GM21723 (cell line): ENCODE data around the gene YPEL2.
A peak's percentile ranks its signal among the peaks of the same experiment; 100 is the strongest.
"Not testable (repeated sequence)": the region's sequence is repeated elsewhere in the genome, so short reads cannot be mapped to it uniquely, and the experiment has no call there.

Experiments
- ATAC-seq: cut with Tn5 transposase; IDR thresholded peaks from one replicate; pipeline ENCODE4 v1.9.1; 2021; ENCODE audit warnings: mild to moderate bottlenecking, moderate library complexity; ENCODE audit not compliant: unreplicated experiment

Gene YPEL2

DNA sequence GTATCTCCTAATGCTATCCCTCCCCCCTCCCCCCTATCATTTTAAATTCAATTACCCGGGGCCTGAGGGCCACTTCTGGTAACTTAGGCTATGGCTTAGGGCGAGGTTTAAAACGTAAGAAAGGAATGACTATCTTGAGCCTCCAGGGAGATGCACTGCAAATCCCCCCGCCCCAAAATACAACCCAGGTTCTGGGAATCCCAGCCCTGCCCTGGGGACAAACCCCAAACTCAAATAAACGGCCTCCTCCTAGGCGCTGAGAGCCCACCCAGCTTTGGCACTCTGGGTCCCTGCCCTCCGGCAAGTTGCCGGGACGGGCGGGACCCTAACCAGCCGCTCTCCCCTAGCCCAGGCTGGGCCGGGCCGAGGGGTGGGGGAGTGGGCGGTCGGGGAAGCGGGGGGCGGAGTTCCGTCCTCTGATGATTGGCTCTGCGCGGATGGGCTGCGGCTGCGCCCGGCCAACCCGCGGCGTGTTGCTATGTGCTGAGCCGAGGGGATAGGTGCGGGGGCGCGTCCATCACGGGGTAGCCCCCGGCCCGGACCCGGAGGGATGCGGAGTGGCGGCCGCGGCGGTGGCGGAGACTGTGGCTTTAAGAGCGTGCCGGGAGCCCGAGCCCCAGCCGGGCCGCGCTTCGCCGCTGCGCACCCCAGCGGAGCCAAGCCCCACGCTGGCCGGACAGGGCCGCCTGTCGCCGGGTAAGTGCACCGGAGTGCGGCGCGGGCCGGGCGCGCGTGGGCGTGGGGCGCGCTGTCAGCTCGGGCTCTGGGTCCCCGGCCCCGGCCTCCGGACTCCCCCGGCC, at the start of gene YPEL2:
YPEL2 (plus strand) TSS at position 527 of the 800 bp plus-strand sequence. CDS start 21,755 bp downstream, outside the sequence.
- peak; percentile 90 for ATAC-seq

DNA sequence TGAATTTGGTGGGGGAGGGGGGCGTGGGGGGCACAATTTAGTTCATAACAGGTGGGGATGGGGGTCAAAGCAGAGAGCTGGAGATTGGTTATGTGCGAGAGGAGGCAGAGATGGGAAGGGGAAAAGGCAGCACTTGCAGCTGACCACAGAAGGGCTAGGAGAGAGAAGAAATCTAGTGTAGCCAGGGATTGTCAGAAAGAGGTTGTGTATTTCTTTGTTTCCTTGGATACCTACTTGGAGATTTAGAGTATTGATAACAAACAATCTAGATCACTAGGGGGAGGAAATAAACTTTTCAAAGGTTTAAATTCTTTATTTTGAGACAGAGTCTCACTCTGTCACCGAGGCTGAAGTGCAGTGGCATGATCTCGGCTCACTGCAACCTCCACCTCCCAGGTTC, 47.1 kb upstream of the YPEL2 start:
- ATAC-seq = no peak

DNA sequence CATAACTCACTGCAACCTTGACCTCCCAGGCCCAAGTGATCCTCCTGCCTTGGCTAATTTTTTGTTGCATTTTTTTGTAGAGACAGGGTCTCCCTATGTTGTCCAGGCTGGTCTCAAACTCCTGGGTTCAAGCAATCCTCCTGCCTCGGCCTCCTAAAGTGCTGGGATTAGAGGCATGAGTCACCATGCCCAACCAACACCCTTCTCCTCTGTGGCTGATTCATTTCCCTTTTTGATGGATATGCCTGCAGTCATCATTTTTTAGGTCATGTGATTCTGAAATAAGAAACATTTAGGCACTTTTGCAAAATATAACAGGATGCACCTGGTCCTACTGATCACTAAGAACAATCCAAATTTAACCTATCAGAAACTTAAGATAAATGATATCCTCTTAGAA, 44.0 kb upstream of the YPEL2 start:
- ATAC-seq = no peak

DNA sequence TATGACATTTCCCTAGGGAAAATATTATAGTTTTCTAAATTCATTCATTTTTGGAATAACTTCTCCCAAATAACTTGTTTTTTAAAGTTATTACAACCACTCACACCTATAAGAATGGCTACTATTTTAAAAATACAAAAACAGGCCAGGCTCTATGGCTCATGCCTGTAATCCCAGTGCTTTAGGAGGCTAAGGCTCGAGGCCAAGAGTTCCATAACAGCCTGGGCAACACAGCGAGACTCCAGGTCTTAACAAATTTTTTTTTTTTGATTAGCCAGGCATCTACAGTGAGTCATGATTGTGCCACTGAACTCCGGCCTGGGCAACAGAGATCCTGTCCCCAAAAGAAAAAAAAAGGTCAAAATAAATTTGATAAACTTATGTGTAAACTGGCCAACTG, 43.6 kb upstream of the YPEL2 start:
- ATAC-seq = no peak

GRCh38 chr17:59289981-59290301, 41.5 kb upstream of the YPEL2 start:
- ATAC-seq = no peak

DNA sequence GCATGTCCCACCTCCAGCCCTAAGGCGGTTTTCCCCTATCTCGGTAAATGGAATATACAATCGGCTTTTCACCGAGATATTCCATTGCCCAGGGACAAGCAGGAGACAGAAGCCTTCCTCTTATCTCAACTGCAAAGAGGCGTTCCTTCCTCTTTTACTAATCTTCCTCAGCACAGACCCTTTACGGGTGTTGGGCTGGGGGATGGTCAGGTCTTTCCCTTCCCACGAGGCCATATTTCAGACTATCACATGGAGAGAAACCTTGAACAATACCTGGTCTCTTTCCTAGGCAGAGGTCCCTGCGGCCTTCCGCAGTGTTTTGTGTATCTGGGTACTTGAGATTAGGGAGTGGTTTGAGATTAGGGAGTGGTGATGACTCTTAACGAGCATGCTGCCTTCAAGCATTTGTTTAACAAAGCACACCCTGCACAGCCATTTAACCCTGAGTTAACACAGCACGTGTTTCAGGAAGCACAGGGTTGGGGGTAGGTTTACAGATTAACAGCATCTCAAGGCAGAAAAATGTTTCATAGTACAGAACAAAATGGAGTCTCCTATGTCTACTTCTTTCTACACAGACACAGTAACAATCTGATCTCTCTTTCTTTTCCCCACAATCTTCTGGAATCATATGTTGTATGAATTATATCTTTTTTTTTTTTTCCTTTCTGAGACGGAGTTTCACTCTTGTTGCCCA, 41.0 kb upstream of the YPEL2 start:
- ATAC-seq = not testable (repeated sequence)

GRCh38 chr17:59292174-59292523, 39.3 kb upstream of the YPEL2 start:
- no peak for ATAC-seq

DNA sequence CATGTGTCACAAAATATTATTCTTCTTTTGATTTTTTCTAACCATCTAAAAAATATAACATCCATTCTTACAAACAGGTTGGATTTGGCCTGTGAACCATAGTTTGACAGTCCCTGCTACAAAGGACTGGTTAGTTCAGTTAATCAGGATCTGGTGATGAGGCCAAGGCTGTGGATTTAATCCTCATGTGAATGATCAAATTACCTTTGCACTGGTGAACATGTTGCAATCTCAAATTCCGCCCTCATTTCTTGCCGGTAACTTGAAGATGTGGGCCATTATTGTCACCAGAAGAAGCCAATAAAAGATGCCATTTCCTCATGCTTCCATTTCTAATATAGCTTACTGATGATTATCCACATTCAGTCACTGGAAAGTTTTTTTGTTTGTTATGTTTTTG, 35.3 kb upstream of the YPEL2 start:
- ATAC-seq = no peak

GRCh38 chr17:59298521-59298920, 32.9 kb upstream of the YPEL2 start:
- ATAC-seq = no peak

- ATAC-seq = no peak
Observed at GRCh38 chr17:59299400-59300092, 31.9 kb upstream of the YPEL2 start.

DNA sequence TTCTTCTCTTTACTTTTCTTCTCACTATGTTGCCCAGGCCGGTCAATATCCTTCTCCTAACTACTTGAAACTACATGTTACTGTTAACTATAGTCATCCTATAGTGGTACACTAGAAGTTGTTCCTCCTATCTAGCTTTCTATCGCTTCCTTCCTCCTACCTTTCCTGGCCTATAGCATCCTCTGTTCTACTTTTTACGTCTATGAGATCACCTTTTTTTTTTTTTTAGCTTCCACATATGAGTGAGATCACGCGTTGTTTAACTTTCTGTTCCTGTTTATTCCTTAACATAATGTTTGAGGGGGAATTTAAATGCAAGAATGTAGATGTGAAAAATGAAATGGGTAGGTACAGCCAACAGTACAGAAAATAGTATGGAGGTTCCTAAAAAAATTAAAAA, 30.5 kb upstream of the YPEL2 start:
- ATAC-seq = no peak

GRCh38 chr17:59304811-59305210, 26.6 kb upstream of the YPEL2 start:
- ATAC-seq = no peak

GRCh38 chr17:59310263-59310920, 21.1 kb upstream of the YPEL2 start:
- no peak for ATAC-seq

- ATAC-seq = peak; percentile 63
Observed at GRCh38 chr17:59311051-59311468, 20.4 kb upstream of the YPEL2 start.

- not testable (repeated sequence) for ATAC-seq
Observed at GRCh38 chr17:59311521-59311920, 19.9 kb upstream of the YPEL2 start.

DNA sequence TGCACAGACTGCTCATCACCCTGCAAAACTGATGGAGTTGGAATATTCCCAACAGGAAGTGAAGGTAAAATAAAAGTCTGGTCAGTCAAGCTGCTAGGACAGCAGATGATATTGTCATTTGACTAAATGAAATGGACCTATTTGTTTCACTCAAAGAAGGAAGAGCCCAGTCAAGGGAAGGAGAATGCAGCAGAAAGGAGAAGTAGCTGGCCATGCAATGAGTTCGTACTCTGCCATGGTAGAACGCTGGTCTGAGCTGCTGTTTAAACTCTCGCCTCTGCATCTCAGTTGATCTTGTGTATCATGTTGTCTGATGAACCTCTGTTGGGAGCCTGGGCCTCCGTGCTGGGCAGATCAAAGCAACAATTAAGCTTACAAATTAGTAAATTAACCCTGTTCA, 15.6 kb upstream of the YPEL2 start:
- ATAC-seq = no peak

GRCh38 chr17:59327121-59327980, 4.1 kb upstream of the YPEL2 start:
- no peak for ATAC-seq

GRCh38 chr17:59327981-59328290, 3.5 kb upstream of the YPEL2 start:
- ATAC-seq = no peak

- no peak for ATAC-seq
Observed at GRCh38 chr17:59328601-59329000, 2.9 kb upstream of the YPEL2 start.

DNA sequence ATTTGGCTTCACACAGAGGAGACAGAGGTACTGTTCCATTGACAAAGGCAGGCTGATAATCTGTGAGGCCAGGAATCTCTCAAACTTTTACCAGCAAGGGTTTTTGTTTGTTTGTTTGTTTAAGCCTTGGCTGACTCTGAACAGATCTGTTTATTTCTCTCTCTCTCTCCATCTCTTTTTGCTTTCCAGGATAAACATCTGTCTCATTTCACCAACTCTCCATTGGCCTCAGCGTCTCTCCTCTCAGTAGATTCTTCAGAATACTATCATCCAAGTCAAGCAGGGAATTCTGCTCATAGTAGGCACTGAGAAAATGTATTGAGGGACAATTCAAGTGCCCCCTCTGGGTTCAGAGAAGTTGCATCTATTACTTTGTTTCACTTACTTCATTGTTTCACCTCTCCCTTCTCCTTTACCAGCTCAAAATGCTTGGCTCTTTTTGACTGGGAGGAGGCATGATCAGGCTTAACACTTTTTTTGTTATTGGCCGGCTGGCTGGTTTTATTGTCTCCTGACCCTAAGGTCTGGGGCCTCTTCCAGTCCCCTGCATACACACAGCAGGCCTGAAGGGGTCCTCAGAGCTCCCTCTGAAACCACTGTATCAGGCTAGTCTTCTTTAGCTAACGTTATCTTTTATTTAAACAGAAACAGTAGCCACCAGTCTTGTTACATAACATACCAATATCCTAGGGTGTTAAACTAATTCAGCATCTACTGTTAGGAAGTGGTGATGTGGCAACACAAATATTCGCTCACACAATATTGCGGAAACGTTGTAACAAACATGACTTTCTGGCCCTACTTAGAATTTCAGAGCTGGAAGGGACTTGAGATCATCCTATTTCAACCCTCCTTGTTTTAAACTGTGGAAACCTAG, 2.0 kb upstream of the YPEL2 start:
- ATAC-seq = peak; percentile 44
